ENCODE measurements around the gene KRT13.

KRT13 gene

GRCh38 chr17:41519501-41520224 is 14.3 kb upstream of the KRT13 start:
- no peak for DNase-seq (ENCODE audit: low read depth)

GRCh38 chr17:41518789-41519449 is 13.5 kb upstream of the KRT13 start, which contains the start of gene KRT15:
Gene KRT15 (minus strand): TSS chr17:41518890. CDS start chr17:41518827, 63 bp downstream.
- DNase-seq (ENCODE audit: low read depth): peak; percentile 38

GRCh38 chr17:41518031-41518430 is 12.6 kb upstream of the KRT13 start:
- no peak for DNase-seq (ENCODE audit: low read depth)

GRCh38 chr17:41516830-41517283 is 11.4 kb upstream of the KRT13 start:
- DNase-seq (ENCODE audit: low read depth): no peak

GRCh38 chr17:41516147-41516829 is 10.9 kb upstream of the KRT13 start:
- DNase-seq (ENCODE audit: low read depth): no peak

- DNase-seq (ENCODE audit: low read depth): no peak
Observed at GRCh38 chr17:41513168-41513547, 7.7 kb upstream of the KRT13 start.

GRCh38 chr17:41512546-41513167 is 7.2 kb upstream of the KRT13 start:
- DNase-seq (ENCODE audit: low read depth): no peak

- DNase-seq (ENCODE audit: low read depth): no peak
Observed at GRCh38 chr17:41511716-41512115, 6.3 kb upstream of the KRT13 start.

GRCh38 chr17:41511116-41511515 is 5.7 kb upstream of the KRT13 start:
- DNase-seq (ENCODE audit: low read depth): no peak

- DNase-seq (ENCODE audit: low read depth): no peak
Observed at GRCh38 chr17:41510251-41511065, 5.0 kb upstream of the KRT13 start.

GRCh38 chr17:41507315-41507880 is 2.0 kb upstream of the KRT13 start:
- peak; percentile 34 for DNase-seq (ENCODE audit: low read depth)

GRCh38 chr17:41505809-41506767 is 676 bp upstream of the KRT13 start:
- DNase-seq (ENCODE audit: low read depth): no peak

- DNase-seq (ENCODE audit: low read depth): peak; percentile 38
Observed at GRCh38 chr17:41504246-41504977, 1.0 kb downstream of the KRT13 start.

GRCh38 chr17:41503202-41503601 is 2.2 kb downstream of the KRT13 start:
- no peak for DNase-seq (ENCODE audit: low read depth)

- DNase-seq (ENCODE audit: low read depth): peak; percentile 69
Observed at GRCh38 chr17:41500131-41500911, 5.1 kb downstream of the KRT13 start.

- DNase-seq (ENCODE audit: low read depth): no peak
Observed at GRCh38 chr17:41499714-41500113, 5.7 kb downstream of the KRT13 start.

- no peak for DNase-seq (ENCODE audit: low read depth)
Observed at GRCh38 chr17:41498276-41498675, 7.1 kb downstream of the KRT13 start.

- peak; percentile 89 for DNase-seq (ENCODE audit: low read depth)
Observed at GRCh38 chr17:41496803-41497484, 8.5 kb downstream of the KRT13 start.

Measured in amniotic epithelial cell (primary cell).